HepG2 (cell line): ENCODE data around the gene ANKRD53. TPM values are rescaled to one million over a fixed set of nuclear protein-coding genes. Genes with fewer than 3 reads are reported as not detected.

Source experiments
- FOXO1 ChIP-seq: sonication (generic); formaldehyde crosslinking; IDR thresholded peaks from 2 replicates; pipeline ENCODE4 v1.4.0; 2020; ENCODE audit warnings: missing genetic modification reagents
- IRF2 ChIP-seq: IDR thresholded peaks from 2 replicates; pipeline ENCODE4 v1.6.1; 2018; ENCODE audit warnings: missing genetic modification reagents, missing compliant biosample characterization
- IRX3 ChIP-seq: sonication (generic); formaldehyde crosslinking; IDR thresholded peaks from 2 replicates; pipeline ENCODE4 v1.8.1; 2023; ENCODE audit warnings: mild to moderate bottlenecking, low read depth, missing genetic modification reagents, borderline replicate concordance
- MEIS1 ChIP-seq: sonication (generic); formaldehyde crosslinking; IDR thresholded peaks from 2 replicates; pipeline ENCODE4 v1.9.0; 2021; ENCODE audit warnings: mild to moderate bottlenecking, missing genetic modification reagents, moderate library complexity, borderline replicate concordance
- NCOA2 ChIP-seq: sonication (generic); formaldehyde crosslinking; IDR thresholded peaks from 2 replicates; pipeline ENCODE4 v1.8.0; 2022; ENCODE audit warnings: inconsistent platforms
- RARG ChIP-seq: sonication (generic); formaldehyde crosslinking; IDR thresholded peaks from 2 replicates; pipeline ENCODE4 v1.4.0; 2020; ENCODE audit warnings: low read depth, mild to moderate bottlenecking, missing genetic modification reagents
- SIX1 ChIP-seq: sonication (generic); formaldehyde crosslinking; IDR thresholded peaks from 2 replicates; pipeline ENCODE4 v1.4.0; 2020; ENCODE audit warnings: missing genetic modification reagents, borderline replicate concordance
- SNAPC2 ChIP-seq: sonication (generic); formaldehyde crosslinking; IDR thresholded peaks from 2 replicates; pipeline ENCODE4 v1.8.1; 2022; ENCODE audit warnings: mild to moderate bottlenecking, missing genetic modification reagents
- SRSF1 ChIP-seq: fragments of 200-400 bp; formaldehyde crosslinking; optimal IDR thresholded peaks from 2 replicates; pipeline ENCODE3; 2017; ENCODE audit warnings: mild to moderate bottlenecking, low read depth, low read length, moderate library complexity
- TBX2 ChIP-seq: sonication (generic); formaldehyde crosslinking; IDR thresholded peaks from 2 replicates; pipeline ENCODE4 v1.5.0; 2020; ENCODE audit warnings: missing genetic modification reagents, mild to moderate bottlenecking, borderline replicate concordance
- ZFY ChIP-seq: sonication (generic); formaldehyde crosslinking; IDR thresholded peaks from 2 replicates; pipeline ENCODE4 v1.4.0; 2020; ENCODE audit warnings: missing genetic modification reagents
- ZNF260 ChIP-seq: sonication (generic); formaldehyde crosslinking; IDR thresholded peaks from 2 replicates; pipeline ENCODE4 v1.4.0; 2020; ENCODE audit warnings: missing genetic modification reagents, low read depth, mild to moderate bottlenecking, borderline replicate concordance
- ZNF350 ChIP-seq: sonication (generic); formaldehyde crosslinking; IDR thresholded peaks from 2 replicates; pipeline ENCODE4 v1.4.0; 2020; ENCODE audit warnings: mild to moderate bottlenecking, low read depth, missing genetic modification reagents, borderline replicate concordance
- ZNF549 ChIP-seq: sonication (generic); formaldehyde crosslinking; IDR thresholded peaks from 2 replicates; pipeline ENCODE4 v1.5.0; 2020; ENCODE audit warnings: missing genetic modification reagents
- ZNF646 ChIP-seq: sonication (generic); formaldehyde crosslinking; IDR thresholded peaks from 2 replicates; pipeline ENCODE4 v1.9.0; 2021; ENCODE audit warnings: mild to moderate bottlenecking, missing genetic modification reagents
- ZSCAN21 ChIP-seq: sonication (generic); formaldehyde crosslinking; IDR thresholded peaks from 2 replicates; pipeline ENCODE4 v1.8.0; 2022; ENCODE audit warnings: mild to moderate bottlenecking, missing genetic modification reagents, moderate library complexity, borderline replicate concordance
- ZSCAN30 ChIP-seq: sonication (generic); formaldehyde crosslinking; IDR thresholded peaks from 2 replicates; pipeline ENCODE4 v1.5.0; 2020; ENCODE audit warnings: mild to moderate bottlenecking, missing genetic modification reagents
- ZSCAN9 ChIP-seq: IDR thresholded peaks from 2 replicates; pipeline ENCODE4 v1.6.1; 2016; ENCODE audit warnings: borderline replicate concordance
- ZZZ3 ChIP-seq: sonication (generic); formaldehyde crosslinking; IDR thresholded peaks from 2 replicates; pipeline ENCODE4 v1.4.0; 2020; ENCODE audit warnings: missing genetic modification reagents, mild to moderate bottlenecking, borderline replicate concordance
- polyA plus RNA-seq, 8 experiments: library from polyadenylated mRNA; depleted of rRNA in 3 of 8; stranded (reverse) in 7 of 8; unstranded in 1 of 8; fragments of >200 nt; fragmentation: Illumina TruSeq in 4 of 8; extraction: Trizol in 4 of 8; gene quantifications; 2 replicates each; pipeline versions ENCODE4 v1.2.1 to v1.2.3, GENCODE V29; 2011 to 2016; ENCODE audit warnings: low read depth in 4 of 8, missing spikeins in 1 of 8, mixed read lengths in 1 of 8; ENCODE audit not compliant: insufficient read depth in 1 of 8
- total RNA-seq, 5 experiments: library from RNA; depleted of rRNA; stranded (reverse); fragments of >200 nt; fragmentation: Illumina TruSeq; extraction: Trizol; gene quantifications; 2 replicates each; pipeline ENCODE4 v1.2.3, GENCODE V29; 2016; ENCODE audit warnings: low read depth in 1 of 5
- TF ChIP-seq, protein P1 (sequence below): IDR thresholded peaks from 2 replicates; pipeline ENCODE4 v1.6.1; 2016; ENCODE audit warnings: low read depth, borderline replicate concordance
- TF ChIP-seq, protein P2 (sequence below): sonication (generic); formaldehyde crosslinking; IDR thresholded peaks from 2 replicates; pipeline ENCODE4 v1.5.1; 2020; ENCODE audit warnings: missing genetic modification reagents, mild to moderate bottlenecking, borderline replicate concordance

ANKRD53 gene
- total and polyA plus RNA-seq, 2 of the 13 experiments (the other 11 are each of a cell fraction or from before 2014, with no cell fraction given): 0.15 TPM; not detected in 1

DNA sequence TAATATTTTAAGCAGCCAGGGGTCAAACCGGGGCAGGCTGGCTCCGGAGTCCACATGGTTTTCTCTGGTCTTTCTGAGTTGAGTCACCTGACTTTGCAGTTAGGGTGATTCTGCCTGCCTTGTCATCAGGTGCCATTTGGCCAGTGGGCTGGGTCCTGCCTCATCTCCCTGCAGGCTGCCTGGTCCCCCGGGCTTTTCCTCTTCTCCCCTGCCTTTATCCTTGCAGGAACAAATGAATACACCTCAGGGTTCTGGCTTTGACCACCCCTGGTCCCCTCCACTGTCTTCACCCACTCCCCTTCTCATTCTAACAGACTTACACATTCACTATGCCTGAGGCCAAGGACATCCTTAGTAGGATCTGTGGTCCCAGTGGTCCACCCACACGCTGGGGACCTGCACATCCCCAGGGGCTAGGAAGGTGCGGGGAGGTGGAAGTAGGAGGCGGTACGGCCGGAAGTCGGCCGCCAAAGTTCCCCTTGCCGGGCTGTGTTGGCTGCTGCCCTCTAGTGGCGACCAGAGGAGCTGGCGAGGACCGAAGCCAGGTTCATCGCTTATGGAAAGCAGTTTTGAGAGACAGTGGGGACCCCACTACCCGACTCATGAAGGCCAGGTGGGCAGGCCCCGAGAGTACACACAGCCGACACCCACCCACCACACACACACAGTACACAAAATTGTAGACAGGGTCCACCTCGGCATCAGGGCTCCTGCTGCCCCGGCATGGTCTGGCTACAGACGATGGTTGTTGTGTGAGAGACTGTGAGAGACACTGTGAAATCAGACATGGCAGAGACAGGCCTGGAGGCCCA is 22.6 kb downstream of the ANKRD53 start (continued):
- no peak for TF ChIP-seq ZNF646 (CRISPR knock-in tag)
- 0 out of 2 replicates have a peak, but pooled peaks have one; percentile 45 for TF ChIP-seq ZSCAN21
- no peak for TF ChIP-seq ZNF549 (CRISPR knock-in tag)
- TF ChIP-seq IRF2 (CRISPR knock-in tag): peak; percentile 64
- TF ChIP-seq, protein P1, sequence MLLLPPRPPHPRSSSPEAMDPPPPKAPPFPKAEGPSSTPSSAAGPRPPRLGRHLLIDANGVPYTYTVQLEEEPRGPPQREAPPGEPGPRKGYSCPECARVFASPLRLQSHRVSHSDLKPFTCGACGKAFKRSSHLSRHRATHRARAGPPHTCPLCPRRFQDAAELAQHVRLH (CRISPR knock-in tag): peak; percentile 91; the same call in 1 of the 2 replicates
- peak; percentile 82 for TF ChIP-seq SNAPC2
- no peak; the same call in 1 of the 2 replicates for TF ChIP-seq NCOA2 (CRISPR knock-in tag)
- TF ChIP-seq ZZZ3 (CRISPR knock-in tag): no peak
- no peak for TF ChIP-seq SRSF1
- TF ChIP-seq ZFY (CRISPR knock-in tag): peak; percentile 46; the same call in 1 of the 2 replicates
- TF ChIP-seq SIX1 (CRISPR knock-in tag): no peak
- peak; percentile 51; the same call in 1 of the 2 replicates for TF ChIP-seq IRX3
- TF ChIP-seq FOXO1 (CRISPR knock-in tag): peak; percentile 65; the same call in 1 of the 2 replicates
- TF ChIP-seq ZNF260: no peak
- TF ChIP-seq ZSCAN9 (CRISPR knock-in tag): peak; percentile 44; the same call in 1 of the 2 replicates
- TF ChIP-seq RARG: no peak
- peak; percentile 59; the same call in 1 of the 2 replicates for TF ChIP-seq TBX2 (CRISPR knock-in tag)
- TF ChIP-seq, protein P2, sequence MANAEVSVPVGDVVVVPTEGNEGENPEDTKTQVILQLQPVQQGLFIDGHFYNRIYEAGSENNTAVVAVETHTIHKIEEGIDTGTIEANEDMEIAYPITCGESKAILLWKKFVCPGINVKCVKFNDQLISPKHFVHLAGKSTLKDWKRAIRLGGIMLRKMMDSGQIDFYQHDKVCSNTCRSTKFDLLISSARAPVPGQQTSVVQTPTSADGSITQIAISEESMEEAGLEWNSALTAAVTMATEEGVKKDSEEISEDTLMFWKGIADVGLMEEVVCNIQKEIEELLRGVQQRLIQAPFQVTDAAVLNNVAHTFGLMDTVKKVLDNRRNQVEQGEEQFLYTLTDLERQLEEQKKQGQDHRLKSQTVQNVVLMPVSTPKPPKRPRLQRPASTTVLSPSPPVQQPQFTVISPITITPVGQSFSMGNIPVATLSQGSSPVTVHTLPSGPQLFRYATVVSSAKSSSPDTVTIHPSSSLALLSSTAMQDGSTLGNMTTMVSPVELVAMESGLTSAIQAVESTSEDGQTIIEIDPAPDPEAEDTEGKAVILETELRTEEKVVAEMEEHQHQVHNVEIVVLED (CRISPR knock-in tag): no peak; the same call in 1 of the 2 replicates
- TF ChIP-seq ZNF350 (CRISPR knock-in tag): no peak; the same call in 1 of the 2 replicates
- TF ChIP-seq ZSCAN30 (CRISPR knock-in tag): no peak
- 0 out of 2 replicates have a peak, but pooled peaks have one; percentile 36 for TF ChIP-seq MEIS1
